ENCODE measurements around the gene SNAPC3. TPM values are rescaled to one million over a fixed set of nuclear protein-coding genes. Genes with fewer than 3 reads are reported as not detected.
"Not testable (repeated sequence)": the region's sequence is repeated elsewhere in the genome, so short reads cannot be mapped to it uniquely, and the experiment has no call there.

Gene SNAPC3
- total and polyA plus RNA-seq, 2 of the 4 experiments (the other 2 are of a cell fraction), result 22.0 to 31.0 TPM

DNA sequence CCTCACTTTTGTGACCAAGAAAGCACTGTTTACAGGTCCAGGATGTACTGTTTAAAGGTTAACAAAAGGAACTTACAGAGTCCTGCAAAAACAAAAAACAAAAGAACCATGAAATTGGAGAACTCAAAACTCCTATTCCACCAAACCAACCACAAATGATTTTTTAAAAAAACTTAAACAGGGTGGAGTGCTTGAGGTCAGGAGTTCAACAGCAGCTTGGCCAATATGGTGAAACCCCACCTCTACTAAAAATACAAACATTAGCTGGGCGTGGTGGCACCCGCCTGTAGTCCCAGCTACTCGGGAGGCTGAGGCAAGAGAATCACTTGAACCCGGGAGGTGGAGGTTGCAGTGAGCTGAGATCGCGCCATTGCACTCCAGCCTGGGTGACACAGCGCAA is 5.0 kb downstream of the SNAPC3 start:
- H2BK20ac ChIP-seq (ENCODE audit: low read depth, low read length); H2BK120ac ChIP-seq (ENCODE audit: low read depth, low read length); H3K27ac ChIP-seq (ENCODE audit: insufficient read depth, low read length); H2AFZ ChIP-seq (replicated peaks; ENCODE audit: low read length, poor library complexity); H4K91ac ChIP-seq (ENCODE audit: insufficient read depth, low read depth, low read length); H3K4ac ChIP-seq (ENCODE audit: low read depth, low read length); H3K4me3 ChIP-seq (ENCODE audit: insufficient read depth, low read depth, low read length); ATAC-seq (ENCODE audit: low read depth); dilution Hi-C loops (cut with HindIII; ENCODE audit: low sequenced_read_pairs, unreplicated experiment); H3K4me2 ChIP-seq (ENCODE audit: low read depth, low read length); H3K18ac ChIP-seq (ENCODE audit: low read depth, low read length); in situ Hi-C loops (cut with MboI; ENCODE audit: low sequenced_read_pairs); DNase-seq; H4K8ac ChIP-seq (ENCODE audit: low read depth in 2 of 2, low read length in 2 of 2); H3K9me3 ChIP-seq (ENCODE audit: control insufficient read depth, insufficient read depth, low read length); H3K56ac ChIP-seq (ENCODE audit: extremely low read depth, insufficient read depth, low read length); H3K14ac ChIP-seq (replicated peaks; ENCODE audit: low read depth, low read length); BruUV-seq (replicated peaks); H3K9ac ChIP-seq (ENCODE audit: low read depth, low read length); H3K4me1 ChIP-seq (ENCODE audit: control insufficient read depth, insufficient read depth, low read length); intact Hi-C loops (cut with micrococcal nuclease); H2BK15ac ChIP-seq (ENCODE audit: low read depth, low read length); H3K27me3 ChIP-seq (ENCODE audit: control insufficient read depth, insufficient read depth, low read length); H2BK5ac ChIP-seq (ENCODE audit: low read depth, low read length, poor library complexity, severe bottlenecking); H4K5ac ChIP-seq (ENCODE audit: low read depth, low read length); H3K23ac ChIP-seq (ENCODE audit: low read depth, low read length); H2AK5ac ChIP-seq (ENCODE audit: low read depth, low read length); H2AK9ac ChIP-seq (replicated peaks; ENCODE audit: low read depth, low read length, poor library complexity): not testable (repeated sequence)
- ChIA-PET POLR2A (ENCODE audit: unreplicated experiment) (interaction anchor here (0.6 kb wide), 1 partner anchor 10 kb away, joined by 5 read pairs; no protein-coding TSS in a partner anchor), CTCF (interaction anchor here (0.5 kb wide), 1 partner anchor 136 kb away, joined by 6 read pairs; no protein-coding TSS in a partner anchor)
- peaks cover 11 to 57% of the 10 kb centered on the region in 2 experiments for H3K79me1 ChIP-seq (ENCODE audit: low read depth in 1 of 2, low read length in 2 of 2)
- H3K36me3 ChIP-seq (ENCODE audit: control insufficient read depth, insufficient read depth, low read length), result peaks cover 19% of the 10 kb centered on the region
- WGBS, 2 experiments (ENCODE audit: extremely low coverage in 2 of 2, insufficient read length in 1 of 2), result no CpG with 5 or more reads among the region's 7 CpGs
- peaks cover 15% of the 10 kb centered on the region for H3K9me1 ChIP-seq (ENCODE audit: insufficient read depth, low read length)
- H4K20me1 ChIP-seq (ENCODE audit: insufficient read depth, low read length), result peaks cover 39% of the 10 kb centered on the region

Data from IMR-90 (cell line).